ENCODE data around the gene DUXB. TPM values are rescaled to one million over a fixed set of nuclear protein-coding genes. Genes with fewer than 3 reads are reported as not detected.

Gene DUXB
- total RNA-seq, 2 experiments from 2014 or later: not detected

DNA sequence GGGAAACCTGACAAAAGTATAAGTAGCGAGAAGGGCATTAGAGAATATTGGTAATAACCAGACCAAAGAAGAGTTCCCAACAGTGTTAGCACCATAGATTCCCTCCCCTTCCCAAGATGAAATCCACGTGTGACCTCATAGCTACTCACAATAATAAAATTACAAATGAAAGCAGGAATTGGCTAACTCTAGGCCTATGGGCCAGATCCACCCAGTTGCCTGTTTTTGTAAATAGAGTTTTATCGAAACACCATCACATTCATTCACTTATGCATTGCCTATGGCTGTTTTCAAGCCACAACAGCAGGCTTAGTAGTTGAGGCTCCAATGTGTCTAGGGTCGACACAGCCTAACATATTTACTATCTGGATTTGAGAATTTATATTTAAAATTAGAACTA is 17.2 kb upstream of the DUXB start:
- DNase-seq (no peak), ATAC-seq (no peak)
- intact Hi-C loops (cut with micrococcal nuclease): no loop called here
- no peaks in the 10 kb centered on the region for H3K4me1 Mint-ChIP-seq (ENCODE audit: low read depth)
- H3K27ac Mint-ChIP-seq: no peak overlapping the region
- H3K9me3 Mint-ChIP-seq: peaks cover 2% of the 10 kb centered on the region
- H3K4me3 Mint-ChIP-seq: no peak overlapping the region
- TF ChIP-seq, protein P1, sequence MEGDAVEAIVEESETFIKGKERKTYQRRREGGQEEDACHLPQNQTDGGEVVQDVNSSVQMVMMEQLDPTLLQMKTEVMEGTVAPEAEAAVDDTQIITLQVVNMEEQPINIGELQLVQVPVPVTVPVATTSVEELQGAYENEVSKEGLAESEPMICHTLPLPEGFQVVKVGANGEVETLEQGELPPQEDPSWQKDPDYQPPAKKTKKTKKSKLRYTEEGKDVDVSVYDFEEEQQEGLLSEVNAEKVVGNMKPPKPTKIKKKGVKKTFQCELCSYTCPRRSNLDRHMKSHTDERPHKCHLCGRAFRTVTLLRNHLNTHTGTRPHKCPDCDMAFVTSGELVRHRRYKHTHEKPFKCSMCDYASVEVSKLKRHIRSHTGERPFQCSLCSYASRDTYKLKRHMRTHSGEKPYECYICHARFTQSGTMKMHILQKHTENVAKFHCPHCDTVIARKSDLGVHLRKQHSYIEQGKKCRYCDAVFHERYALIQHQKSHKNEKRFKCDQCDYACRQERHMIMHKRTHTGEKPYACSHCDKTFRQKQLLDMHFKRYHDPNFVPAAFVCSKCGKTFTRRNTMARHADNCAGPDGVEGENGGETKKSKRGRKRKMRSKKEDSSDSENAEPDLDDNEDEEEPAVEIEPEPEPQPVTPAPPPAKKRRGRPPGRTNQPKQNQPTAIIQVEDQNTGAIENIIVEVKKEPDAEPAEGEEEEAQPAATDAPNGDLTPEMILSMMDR (IDR thresholded peaks at IDR 0.05): no peak
- CTCF ChIA-PET: no interaction called here
- no peaks in the 10 kb centered on the region for H3K36me3 Mint-ChIP-seq (ENCODE audit: low read depth)
- POLR2A ChIA-PET: no interaction called here
- H3K27me3 Mint-ChIP-seq: peaks cover 10% of the 10 kb centered on the region

DNA sequence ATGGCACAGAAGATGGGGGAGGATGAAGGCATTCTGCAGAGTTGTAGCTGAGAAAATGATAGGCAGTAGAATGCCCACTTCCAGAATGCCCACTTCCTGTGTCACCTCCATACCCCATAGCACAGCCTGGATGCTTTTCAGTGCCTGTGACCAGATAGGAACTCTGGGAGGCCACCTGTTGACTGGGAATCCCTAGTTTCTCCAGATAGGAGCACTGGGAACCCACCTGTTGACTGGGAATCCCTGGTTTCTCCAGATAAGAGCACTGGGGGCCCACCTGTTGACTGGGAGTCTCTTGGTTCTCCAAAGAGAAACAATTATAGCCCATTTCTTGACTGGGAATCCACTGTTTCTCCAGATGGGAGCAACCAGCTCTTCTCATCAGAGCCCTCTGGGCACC is 13.4 kb upstream of the DUXB start:
- intact Hi-C loops (cut with micrococcal nuclease): no loop called here
- H3K9me3 Mint-ChIP-seq: peaks cover 11% of the 10 kb centered on the region
- POLR2A ChIA-PET: no interaction called here
- ATAC-seq (no peak), DNase-seq (no peak)
- TF ChIP-seq, protein P1 (IDR thresholded peaks at IDR 0.05): no peak
- H3K36me3 Mint-ChIP-seq (ENCODE audit: low read depth): peaks cover 4% of the 10 kb centered on the region
- peaks cover 10% of the 10 kb centered on the region for H3K27me3 Mint-ChIP-seq
- CTCF ChIA-PET: no interaction called here
- H3K4me3 Mint-ChIP-seq: no peak overlapping the region
- no peaks in the 10 kb centered on the region for H3K4me1 Mint-ChIP-seq (ENCODE audit: low read depth)
- H3K27ac Mint-ChIP-seq: no peak overlapping the region

DNA sequence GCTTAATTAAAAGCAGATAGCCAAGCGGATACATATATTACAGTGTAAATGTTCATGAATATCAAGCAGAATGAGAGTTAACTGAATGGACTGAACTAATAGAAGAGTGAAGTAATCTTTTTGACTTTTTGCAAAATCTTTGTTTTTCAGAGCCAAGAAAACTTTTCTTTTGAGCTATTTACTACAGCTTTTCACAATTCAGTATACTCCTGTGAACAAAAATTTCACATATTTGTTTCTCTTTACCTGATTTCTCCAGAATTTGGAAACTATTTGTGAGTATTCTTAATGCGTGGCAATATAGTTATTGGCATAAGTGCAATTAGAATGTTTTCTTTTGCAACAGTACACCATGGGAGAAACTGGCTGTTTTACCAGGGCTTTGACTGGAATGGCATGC is 9.1 kb upstream of the DUXB start:
- Mint-ChIP-seq H3K27ac (no peak overlapping the region), H3K36me3 (ENCODE audit: low read depth) (peaks cover 4% of the 10 kb centered on the region), H3K4me1 (ENCODE audit: low read depth) (no peaks in the 10 kb centered on the region), H3K9me3 (peaks cover 13% of the 10 kb centered on the region), H3K4me3 (no peak overlapping the region), H3K27me3 (no peaks in the 10 kb centered on the region)
- DNase-seq: no peak
- ChIA-PET CTCF (no interaction called here), POLR2A (no interaction called here)
- intact Hi-C loops (cut with micrococcal nuclease): no loop called here
- TF ChIP-seq, protein P1 (IDR thresholded peaks at IDR 0.05): no peak
- no peak for ATAC-seq

DNA sequence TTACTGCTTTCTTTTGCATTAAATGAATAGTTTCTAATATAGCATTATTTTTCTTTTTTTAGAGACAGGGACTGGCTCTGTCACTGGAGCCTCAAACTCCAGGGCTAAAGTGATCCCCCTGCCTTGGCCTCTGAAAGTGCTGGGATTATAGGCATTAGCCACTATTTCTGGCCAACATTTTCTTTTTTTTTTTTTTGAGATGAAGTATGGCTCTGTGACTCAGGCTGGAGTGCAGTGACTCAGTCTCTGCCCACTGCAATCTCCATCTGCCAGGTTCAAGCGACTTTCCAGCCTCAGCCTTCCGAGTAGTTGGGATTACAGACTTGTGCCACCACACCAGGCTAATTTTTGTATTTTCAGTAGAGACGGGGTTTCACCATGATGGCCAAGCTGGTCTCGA is 2.0 kb upstream of the DUXB start:
- no peaks in the 10 kb centered on the region for H3K4me1 Mint-ChIP-seq (ENCODE audit: low read depth)
- ATAC-seq: no peak
- no peak for DNase-seq
- CTCF ChIA-PET: no interaction called here
- TF ChIP-seq, protein P1 (IDR thresholded peaks at IDR 0.05): no peak
- H3K27ac Mint-ChIP-seq: no peak overlapping the region
- no peaks in the 10 kb centered on the region for H3K27me3 Mint-ChIP-seq
- intact Hi-C loops (cut with micrococcal nuclease): no loop called here
- no peaks in the 10 kb centered on the region for H3K36me3 Mint-ChIP-seq (ENCODE audit: low read depth)
- POLR2A ChIA-PET: no interaction called here
- no peaks in the 10 kb centered on the region for H3K9me3 Mint-ChIP-seq
- no peak overlapping the region for H3K4me3 Mint-ChIP-seq

DNA sequence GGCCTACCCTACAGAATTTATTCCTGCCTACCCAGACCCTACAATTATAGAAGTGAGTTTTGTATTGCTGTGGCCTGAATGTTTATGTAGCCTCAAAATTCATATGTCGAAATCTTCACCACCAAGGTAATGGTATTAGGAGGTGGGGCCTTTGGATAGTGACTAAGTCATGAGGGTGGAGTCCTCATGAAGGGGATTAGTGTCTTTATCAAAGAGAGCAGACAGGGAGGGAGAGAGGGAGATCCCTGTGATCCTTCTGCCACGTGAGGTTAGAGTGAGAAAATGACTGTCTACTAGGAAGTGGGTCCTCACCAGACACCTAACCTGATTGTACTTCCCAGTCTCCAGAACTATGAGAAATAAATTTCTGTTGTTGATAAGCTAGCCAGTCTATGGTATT is 981 bp upstream of the DUXB start:
- DNase-seq (no peak), ATAC-seq (no peak)
- Mint-ChIP-seq H3K4me1 (ENCODE audit: low read depth) (no peaks in the 10 kb centered on the region), H3K27me3 (no peaks in the 10 kb centered on the region), H3K36me3 (ENCODE audit: low read depth) (no peaks in the 10 kb centered on the region), H3K27ac (no peak overlapping the region), H3K4me3 (no peak overlapping the region), H3K9me3 (no peaks in the 10 kb centered on the region)
- POLR2A ChIA-PET: no interaction called here
- intact Hi-C loops (cut with micrococcal nuclease): no loop called here
- TF ChIP-seq, protein P1 (IDR thresholded peaks at IDR 0.05): no peak
- CTCF ChIA-PET: interaction anchor here (0.8 kb wide), 1 partner anchor 62 kb away, joined by 3 read pairs; no protein-coding TSS in a partner anchor
